Left lung (tissue), 10 donors: ENCODE data around the gene MDM4. TPM values are rescaled to one million over a fixed set of nuclear protein-coding genes. Genes with fewer than 3 reads are reported as not detected.

Source experiments
- ATAC-seq: fragments of 200-7000 bp; cut with Tn5 transposase; one replicate; pipeline ENCODE4 v1.9.1; 2020; ENCODE audit warnings: moderate library complexity
- DNase-seq, 4 donors: peaks; one replicate each; pipeline ENCODE4 v3.0.0-alpha.2; 2013 to 2020
- H3K27ac ChIP-seq, 2 donors: fragments of 200-600 bp; sonication (generic) in 1 of 2; one replicate each; pipeline versions ENCODE4 v1.5.0 to v1.8.0; 2020 to 2021
- H3K27me3 ChIP-seq, 2 donors: fragments of 200-600 bp; sonication (generic) in 1 of 2; one replicate each; pipeline versions ENCODE4 v1.5.0 to v1.8.0; 2020 to 2021
- H3K36me3 ChIP-seq, 2 donors: fragments of 200-600 bp; sonication (generic) in 1 of 2; one replicate each; pipeline versions ENCODE4 v1.5.0 to v1.8.0; 2020 to 2021
- H3K4me1 ChIP-seq, 2 donors: fragments of 200-600 bp; one replicate each; pipeline ENCODE4 v1.8.0; 2021
- H3K4me3 ChIP-seq, 2 donors: fragments of 200-600 bp; sonication (generic) in 1 of 2; one replicate each; pipeline versions ENCODE4 v1.5.0 to v1.8.0; 2020 to 2021; ENCODE audit warnings: mild to moderate bottlenecking in 1 of 2
- H3K9me3 ChIP-seq, 2 donors: fragments of 200-600 bp; sonication (generic) in 1 of 2; one replicate each; pipeline versions ENCODE4 v1.5.0 to v1.8.0; 2020 to 2021
- intact Hi-C, 2 donors: fragments of 100-400 bp; cut with DNase I; formaldehyde crosslinking; loops; one replicate each; pipeline versions ENCODE4 v1.11.2 to v1.14.2; 2022
- polyA plus RNA-seq, 6 donors: library from polyadenylated mRNA; unstranded; fragments of 120-200 nt; gene quantifications; one replicate each; pipeline ENCODE4 v1.2.1, GENCODE V29; 2013; ENCODE audit not compliant: insufficient read length in 6 of 6
- total RNA-seq, 2 donors: library from RNA; stranded (reverse); fragmentation: NEBNext Ultra II Directional; extraction: Animal tissue kit (Norgen Biotek cat#: 25700); gene quantifications; one replicate each; pipeline ENCODE4 v1.2.1, GENCODE V29; 2021
- TF ChIP-seq, protein P1 (sequence below), 2 donors: fragments of 200-600 bp; sonication (generic) in 1 of 2; IDR thresholded peaks; one replicate each; pipeline versions ENCODE4 v1.5.0 to v1.8.0; 2021; ENCODE audit warnings: antibody characterized with exemption in 2 of 2
- donor health status: DM: no; HTN: yes; CAD: no.
- donor health status: DM: no; HTN: no; CAD: no.

The MDM4 gene
- total and polyA plus RNA-seq, 8 donors = 46.7 to 93.0 (median 77.9) TPM

DNA sequence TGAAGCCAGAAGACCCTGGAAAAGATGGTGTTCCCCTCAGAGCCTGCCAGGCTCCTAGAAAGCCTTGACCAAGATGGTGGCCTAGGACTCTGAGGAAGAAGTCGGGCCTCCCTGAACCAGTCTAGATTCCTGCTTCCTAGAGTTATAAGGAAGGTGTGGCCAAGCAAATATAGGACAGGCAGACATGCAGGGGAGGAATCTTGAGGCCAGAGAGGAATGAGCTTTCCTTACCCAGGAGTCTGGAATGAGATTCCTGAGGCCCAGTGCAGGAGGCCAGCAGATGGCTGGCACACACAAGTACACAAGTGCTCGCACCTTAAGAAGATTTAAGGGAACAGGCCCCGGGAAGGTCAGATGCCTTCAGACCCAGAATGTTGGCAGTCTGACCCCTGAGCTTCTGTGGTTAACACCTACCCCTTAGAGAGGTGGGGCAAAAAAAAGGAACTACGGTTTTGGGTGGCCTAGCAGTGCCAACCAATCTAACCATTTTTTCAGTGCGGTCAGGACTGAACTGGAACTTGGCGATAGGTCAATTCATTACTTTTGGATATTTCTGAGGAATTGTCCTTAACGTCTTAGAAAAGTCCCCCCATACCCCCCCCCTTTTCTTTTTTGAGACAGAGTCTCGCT, 73.3 kb downstream of the MDM4 start:
- no peaks in the 10 kb centered on the region for H3K36me3 ChIP-seq
- H3K9me3 ChIP-seq = no peaks in the 10 kb centered on the region
- H3K4me3 ChIP-seq = no peak overlapping the region
- TF ChIP-seq, protein P1, sequence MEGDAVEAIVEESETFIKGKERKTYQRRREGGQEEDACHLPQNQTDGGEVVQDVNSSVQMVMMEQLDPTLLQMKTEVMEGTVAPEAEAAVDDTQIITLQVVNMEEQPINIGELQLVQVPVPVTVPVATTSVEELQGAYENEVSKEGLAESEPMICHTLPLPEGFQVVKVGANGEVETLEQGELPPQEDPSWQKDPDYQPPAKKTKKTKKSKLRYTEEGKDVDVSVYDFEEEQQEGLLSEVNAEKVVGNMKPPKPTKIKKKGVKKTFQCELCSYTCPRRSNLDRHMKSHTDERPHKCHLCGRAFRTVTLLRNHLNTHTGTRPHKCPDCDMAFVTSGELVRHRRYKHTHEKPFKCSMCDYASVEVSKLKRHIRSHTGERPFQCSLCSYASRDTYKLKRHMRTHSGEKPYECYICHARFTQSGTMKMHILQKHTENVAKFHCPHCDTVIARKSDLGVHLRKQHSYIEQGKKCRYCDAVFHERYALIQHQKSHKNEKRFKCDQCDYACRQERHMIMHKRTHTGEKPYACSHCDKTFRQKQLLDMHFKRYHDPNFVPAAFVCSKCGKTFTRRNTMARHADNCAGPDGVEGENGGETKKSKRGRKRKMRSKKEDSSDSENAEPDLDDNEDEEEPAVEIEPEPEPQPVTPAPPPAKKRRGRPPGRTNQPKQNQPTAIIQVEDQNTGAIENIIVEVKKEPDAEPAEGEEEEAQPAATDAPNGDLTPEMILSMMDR (IDR thresholded peaks at IDR 0.05) = no peak
- intact Hi-C loops = no loop called here
- H3K4me1 ChIP-seq = no peaks in the 10 kb centered on the region
- DNase-seq (no peak), ATAC-seq (no peak)
- no peaks in the 10 kb centered on the region for H3K27me3 ChIP-seq
- no peak overlapping the region for H3K27ac ChIP-seq

DNA sequence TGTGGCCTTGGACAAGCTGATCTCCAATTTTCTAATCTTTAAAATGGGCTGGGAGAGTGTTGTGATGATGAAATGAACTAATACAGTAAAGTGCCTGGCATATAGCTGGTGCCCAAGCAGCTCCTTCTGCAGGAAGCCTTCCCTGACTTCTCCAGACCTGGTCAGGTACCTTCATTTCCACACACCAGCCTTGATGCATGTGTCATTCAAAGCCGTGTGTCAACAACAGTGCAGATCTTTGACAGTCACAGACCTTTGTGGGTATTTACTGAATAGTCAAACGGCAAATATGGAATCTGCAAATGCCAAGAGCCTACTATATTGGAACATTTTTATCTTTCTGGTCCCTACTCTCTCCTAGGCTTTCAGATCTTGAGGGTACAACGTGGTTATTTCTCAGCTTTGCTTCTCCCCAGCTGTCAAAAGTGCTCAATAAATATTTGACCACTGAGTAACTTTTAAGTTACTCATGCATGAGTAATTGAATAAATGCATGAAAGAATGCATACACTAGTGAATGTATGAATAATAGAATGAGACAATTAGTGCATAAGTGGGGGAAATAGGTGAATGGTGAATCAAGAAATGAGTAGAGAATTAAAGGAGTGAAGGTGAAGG, 75.4 kb downstream of the MDM4 start:
- intact Hi-C loops = no loop called here
- TF ChIP-seq, protein P1 (IDR thresholded peaks at IDR 0.05) = no peak
- Histone ChIP-seq H3K27me3 (no peaks in the 10 kb centered on the region), H3K4me1 (no peaks in the 10 kb centered on the region), H3K4me3 (no peak overlapping the region), H3K36me3 (no peaks in the 10 kb centered on the region), H3K9me3 (no peaks in the 10 kb centered on the region), H3K27ac (no peak overlapping the region)
- no peak for DNase-seq
- ATAC-seq = peak; percentile 65

DNA sequence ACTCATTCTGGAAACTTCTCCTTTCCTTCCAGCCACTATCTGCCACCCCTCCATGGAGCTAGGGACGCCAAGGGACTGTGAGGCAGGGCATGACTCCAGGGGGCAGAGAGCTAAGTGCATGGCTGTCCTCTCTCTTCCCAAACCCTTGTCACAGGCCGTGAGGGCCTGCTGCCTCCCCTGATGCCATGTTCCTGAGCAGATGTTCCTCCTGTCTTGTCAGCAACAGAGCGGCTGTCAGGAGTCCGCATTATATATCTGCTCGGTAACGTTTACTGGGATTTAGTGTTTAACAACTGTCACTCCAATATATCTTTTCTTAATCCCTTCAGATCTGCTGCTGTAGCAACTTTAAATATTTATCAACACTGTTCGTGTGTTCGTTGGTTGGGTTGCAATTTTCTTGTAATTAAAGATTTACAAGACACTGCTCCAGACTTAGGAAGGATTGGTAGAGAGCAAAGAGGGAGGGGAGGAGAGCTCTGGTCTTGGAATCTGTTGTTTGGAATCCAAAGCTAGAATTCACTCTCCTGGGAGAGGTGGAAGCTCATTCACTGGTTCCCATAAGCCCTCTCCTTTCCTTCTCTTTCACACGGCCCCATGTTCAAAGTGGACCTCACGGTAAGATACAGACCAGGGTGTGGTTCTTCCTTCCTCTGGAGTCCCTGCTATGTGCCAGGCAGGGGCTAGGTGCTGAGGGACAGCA, 76.2 kb downstream of the MDM4 start:
- ATAC-seq = no peak

DNA sequence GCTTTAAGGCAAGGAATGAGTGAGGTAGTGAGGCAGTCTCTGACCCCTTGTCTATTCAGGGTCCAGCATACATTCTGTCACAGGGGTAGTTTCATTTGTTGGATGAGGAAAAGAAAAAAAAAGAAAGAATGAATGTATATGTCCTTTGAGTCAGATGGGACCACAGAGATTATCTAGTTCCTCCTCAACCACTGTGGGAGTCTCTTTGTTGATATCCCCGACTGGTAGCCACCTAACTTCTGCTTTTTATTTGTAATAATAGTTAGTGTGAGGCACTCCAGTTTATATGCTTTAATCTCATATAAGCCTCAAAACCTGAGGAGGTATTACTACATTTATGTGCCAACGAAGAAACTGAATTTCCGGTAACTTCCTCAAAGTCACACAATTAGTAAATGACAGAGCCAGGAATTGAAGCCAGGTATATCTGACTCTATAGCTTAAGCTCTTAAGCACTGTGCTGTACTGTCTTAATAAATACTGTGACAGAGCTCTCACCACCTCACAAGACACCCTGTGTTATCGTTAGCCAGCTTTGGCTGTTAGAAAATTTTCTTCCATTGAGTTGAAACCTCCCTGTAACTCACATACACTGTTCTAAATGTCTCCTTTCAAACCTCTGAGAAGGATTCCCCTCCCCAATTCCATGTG, 82.2 kb downstream of the MDM4 start:
- no peaks in the 10 kb centered on the region for H3K36me3 ChIP-seq
- TF ChIP-seq, protein P1 (IDR thresholded peaks at IDR 0.05) = no peak
- intact Hi-C loops = no loop called here
- no peak overlapping the region for H3K4me3 ChIP-seq
- DNase-seq = no peak
- no peaks in the 10 kb centered on the region for H3K4me1 ChIP-seq
- H3K27ac ChIP-seq = no peak overlapping the region
- H3K27me3 ChIP-seq = peaks cover 0 to 13% of the 10 kb centered on the region in 2 donors
- ATAC-seq = no peak
- no peaks in the 10 kb centered on the region for H3K9me3 ChIP-seq

More for the DNA sequence above, 76.2 kb downstream of the MDM4 start:
- Histone ChIP-seq H3K36me3 (no peaks in the 10 kb centered on the region), H3K4me1 (no peaks in the 10 kb centered on the region), H3K27ac (no peak overlapping the region), H3K9me3 (no peaks in the 10 kb centered on the region), H3K4me3 (no peak overlapping the region), H3K27me3 (no peaks in the 10 kb centered on the region)
- TF ChIP-seq, protein P1 (IDR thresholded peaks at IDR 0.05) = no peak
- intact Hi-C loops = no loop called here
- no peak for DNase-seq

DNA sequence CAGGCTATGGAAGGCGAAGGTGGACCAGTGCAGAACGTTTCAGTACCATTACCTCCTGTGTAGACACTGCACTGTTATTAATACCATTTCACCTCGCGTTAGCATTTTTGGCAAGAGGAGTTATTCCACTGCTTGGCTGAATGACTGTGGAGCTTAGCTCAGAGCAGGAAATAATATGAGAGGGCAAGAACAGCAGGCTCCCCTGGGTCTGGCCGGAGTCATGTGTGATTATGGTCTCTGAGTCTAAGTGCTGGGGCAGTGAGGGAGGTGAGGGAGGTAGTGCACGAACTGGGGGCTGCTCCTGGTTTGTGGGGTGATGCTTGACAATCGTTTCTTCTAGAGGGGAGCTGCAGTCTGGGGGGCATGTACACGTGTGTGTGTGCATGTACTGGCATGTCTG, 82.9 kb downstream of the MDM4 start:
- DNase-seq = no peak
- intact Hi-C loops = no loop called here
- no peak for ATAC-seq
- Histone ChIP-seq H3K27ac (no peak overlapping the region), H3K27me3 (peaks cover 0 to 13% of the 10 kb centered on the region in 2 donors), H3K4me1 (no peaks in the 10 kb centered on the region), H3K36me3 (no peaks in the 10 kb centered on the region), H3K9me3 (no peaks in the 10 kb centered on the region), H3K4me3 (no peak overlapping the region)
- TF ChIP-seq, protein P1 (IDR thresholded peaks at IDR 0.05) = no peak
